WTC11 (cell line): ENCODE results near the gene NPEPL1. TPM values are rescaled to one million over a fixed set of nuclear protein-coding genes. Genes with fewer than 3 reads are reported as not detected.
"Not testable (repeated sequence)": the region's sequence is repeated elsewhere in the genome, so short reads cannot be mapped to it uniquely, and the experiment has no call there.

Experiments
- ATAC-seq: fragments of 200-7000 bp; cut with Tn5 transposase; 2 replicates; pipeline ENCODE4 v1.10.0; 2021; ENCODE audit warnings: mild to moderate bottlenecking, moderate library complexity
- Bru-seq: library from RNA; stranded (reverse); fragments of 400-500 nt; gene quantifications from one replicate; lab custom pipeline; 2021; lab: Mats Ljungman, UMichigan
- CTCF ChIA-PET: fragments of 300-600 bp; sonication (Branson Sonifier 250); formaldehyde crosslinking; loops from one replicate; lab custom pipeline; 2021; ENCODE audit warnings: antibody characterized with exemption; lab: Charles Lee
- POLR2A ChIA-PET: fragments of 350-600 bp; sonication (Branson Sonifier 250); formaldehyde crosslinking; loops from one replicate; lab custom pipeline; 2021; ENCODE audit warnings: antibody characterized with exemption; lab: Charles Lee
- DNase-seq: peaks from one replicate; pipeline ENCODE4 v3.0.0; 2021; ENCODE audit warnings: low spot score
- H3K27ac Mint-ChIP-seq: 2 replicates; pipeline ENCODE4 v1.8.0; 2021; ENCODE audit warnings: mixed read lengths
- H3K27me3 Mint-ChIP-seq: 2 replicates; pipeline ENCODE4 v1.8.0; 2021; ENCODE audit warnings: low read depth, mild to moderate bottlenecking, moderate library complexity, mixed read lengths
- H3K36me3 Mint-ChIP-seq: 2 replicates; pipeline ENCODE4 v1.8.0; 2021; ENCODE audit warnings: mixed read lengths
- H3K4me1 Mint-ChIP-seq: 2 replicates; pipeline ENCODE4 v1.8.0; 2022; ENCODE audit warnings: mixed read lengths
- H3K4me3 Mint-ChIP-seq: 2 replicates; pipeline ENCODE4 v1.8.0; 2021; ENCODE audit warnings: mild to moderate bottlenecking, moderate library complexity, mixed read lengths
- H3K9me3 Mint-ChIP-seq: 2 replicates; pipeline ENCODE4 v1.8.0; 2021; ENCODE audit warnings: mixed read lengths
- ATF1 ChIP-seq: sonication (generic); formaldehyde crosslinking; IDR thresholded peaks from 2 replicates; pipeline ENCODE4 v1.8.1; 2023; ENCODE audit warnings: mild to moderate bottlenecking, moderate library complexity, missing genetic modification reagents
- ATF3 ChIP-seq: sonication (generic); formaldehyde crosslinking; conservative IDR thresholded peaks from 2 replicates; pipeline ENCODE4 v1.8.1; 2022; ENCODE audit warnings: mild to moderate bottlenecking, missing genetic modification reagents
- CBFB ChIP-seq: sonication (generic); formaldehyde crosslinking; IDR thresholded peaks from 2 replicates; pipeline ENCODE4 v1.8.1; 2022; ENCODE audit warnings: mild to moderate bottlenecking, low read depth, missing genetic modification reagents
- CREB1 ChIP-seq: sonication (generic); formaldehyde crosslinking; IDR thresholded peaks from 2 replicates; pipeline ENCODE4 v1.8.0; 2023; ENCODE audit warnings: mild to moderate bottlenecking, missing genetic modification reagents
- ETV6 ChIP-seq: sonication (generic); formaldehyde crosslinking; IDR thresholded peaks from 2 replicates; pipeline ENCODE4 v1.8.1; 2022; ENCODE audit warnings: mild to moderate bottlenecking, missing genetic modification reagents
- GABPB1 ChIP-seq: sonication (generic); formaldehyde crosslinking; IDR thresholded peaks from 2 replicates; pipeline ENCODE4 v1.8.1; 2023; ENCODE audit warnings: mild to moderate bottlenecking, missing genetic modification reagents
- GTF2I ChIP-seq: fragments of 250-450 bp; sonication (Bioruptor Pico); conservative IDR thresholded peaks from 2 replicates; pipeline ENCODE4 v1.4.0; 2021; ENCODE audit warnings: mild to moderate bottlenecking
- HMGXB4 ChIP-seq: sonication (generic); formaldehyde crosslinking; IDR thresholded peaks from 2 replicates; pipeline ENCODE4 v1.8.1; 2023; ENCODE audit warnings: mild to moderate bottlenecking, moderate library complexity, missing genetic modification reagents
- JAZF1 ChIP-seq: fragments of 250-450 bp; sonication (Bioruptor Pico); IDR thresholded peaks from 2 replicates; pipeline ENCODE4 v1.9.0; 2021; ENCODE audit warnings: moderate library complexity, mild to moderate bottlenecking, inconsistent platforms
- KAT7 ChIP-seq: sonication (generic); formaldehyde crosslinking; IDR thresholded peaks from 2 replicates; pipeline ENCODE4 v1.8.1; 2023; ENCODE audit warnings: missing genetic modification reagents, mild to moderate bottlenecking, borderline replicate concordance
- NFYB ChIP-seq: sonication (generic); formaldehyde crosslinking; conservative IDR thresholded peaks from 2 replicates; pipeline ENCODE4 v1.8.0; 2022; ENCODE audit warnings: low read depth, missing genetic modification reagents
- ZNF416 ChIP-seq: fragments of 250-450 bp; sonication (Bioruptor Pico); IDR thresholded peaks from 2 replicates; pipeline ENCODE4 v1.9.0; 2021; ENCODE audit warnings: mild to moderate bottlenecking, inconsistent platforms
- long read RNA-seq, 3 experiments: library from RNA in 1 of 3; library from capped mRNA in 1 of 3; library from polyadenylated mRNA in 1 of 3; unstranded in 2 of 3; stranded (forward) in 1 of 3; transcript quantifications; one replicate each; pipeline ENCODE4 v2.0.0, GENCODE V29; 2021
- total RNA-seq: library from RNA; stranded (reverse); gene quantifications from 3 replicates; pipeline ENCODE4 v1.2.3, GENCODE V29; 2021
- TF ChIP-seq, protein P1 (sequence below): sonication (generic); formaldehyde crosslinking; IDR thresholded peaks from 2 replicates; pipeline ENCODE4 v1.8.1; 2022; ENCODE audit warnings: low read depth, mild to moderate bottlenecking, moderate library complexity, missing genetic modification reagents, borderline replicate concordance

NPEPL1 gene, protein sequence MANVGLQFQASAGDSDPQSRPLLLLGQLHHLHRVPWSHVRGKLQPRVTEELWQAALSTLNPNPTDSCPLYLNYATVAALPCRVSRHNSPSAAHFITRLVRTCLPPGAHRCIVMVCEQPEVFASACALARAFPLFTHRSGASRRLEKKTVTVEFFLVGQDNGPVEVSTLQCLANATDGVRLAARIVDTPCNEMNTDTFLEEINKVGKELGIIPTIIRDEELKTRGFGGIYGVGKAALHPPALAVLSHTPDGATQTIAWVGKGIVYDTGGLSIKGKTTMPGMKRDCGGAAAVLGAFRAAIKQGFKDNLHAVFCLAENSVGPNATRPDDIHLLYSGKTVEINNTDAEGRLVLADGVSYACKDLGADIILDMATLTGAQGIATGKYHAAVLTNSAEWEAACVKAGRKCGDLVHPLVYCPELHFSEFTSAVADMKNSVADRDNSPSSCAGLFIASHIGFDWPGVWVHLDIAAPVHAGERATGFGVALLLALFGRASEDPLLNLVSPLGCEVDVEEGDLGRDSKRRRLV
- total RNA-seq (35.3 to 39.9 TPM (median 35.8 TPM) in 3 replicates), Bru-seq, nascent RNA (percentile 64 among the genes with signal in this experiment)
- long read RNA-seq, experiment 1, transcript NPEPL1-201 (12 exons, 2,378 nt) = major isoform, 96 of 136 reads
- long read RNA-seq, experiment 1, partial matches to known transcripts = 10 of 136 reads
- long read RNA-seq, experiment 1, other reads (novel, unspliced or antisense) = 26 of 136 reads
- long read RNA-seq, experiment 2, transcript NPEPL1-201 (12 exons, 2,378 nt) = major isoform, 8 of 28 reads
- long read RNA-seq, experiment 2, partial matches to known transcripts = 4 of 28 reads
- long read RNA-seq, experiment 2, other reads (novel, unspliced or antisense) = 14 of 28 reads
- long read RNA-seq, experiment 3, partial matches to known transcripts = 3 of 4 reads
- long read RNA-seq, experiment 3, other reads (novel, unspliced or antisense) = 0 of 4 reads

DNA sequence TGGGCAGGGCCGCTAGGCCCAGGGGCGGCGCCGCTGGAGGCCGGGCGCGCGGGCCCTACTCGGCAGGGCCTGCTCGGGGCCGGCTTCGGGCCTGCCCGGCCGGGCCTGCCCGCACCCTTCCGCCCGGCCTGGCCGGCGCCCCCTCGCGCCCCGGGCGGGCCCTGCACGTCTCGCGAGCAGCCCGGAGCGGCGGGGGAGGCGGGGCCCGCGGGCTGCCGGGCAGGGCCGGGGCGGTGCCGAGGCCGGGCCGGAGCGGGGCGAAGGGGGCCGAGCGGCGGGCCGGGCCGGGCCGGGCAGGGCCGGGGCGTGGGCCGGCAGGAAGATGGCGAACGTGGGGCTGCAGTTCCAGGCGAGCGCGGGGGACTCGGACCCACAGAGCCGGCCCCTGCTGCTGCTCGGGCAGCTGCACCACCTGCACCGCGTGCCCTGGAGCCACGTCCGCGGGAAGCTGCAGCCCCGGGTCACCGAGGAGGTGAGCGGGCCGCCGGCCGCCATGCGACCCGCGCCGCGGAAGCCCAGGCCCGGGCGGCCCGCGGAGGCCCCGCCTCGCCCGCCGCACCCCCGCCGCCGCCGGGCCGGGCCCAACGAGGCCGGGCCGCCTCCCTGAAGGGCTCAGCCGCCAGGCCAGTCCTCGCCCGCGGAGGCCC is at the start of gene NPEPL1:
Gene NPEPL1 (plus strand): TSS at position 222 of the 647 bp plus-strand sequence. CDS start 101 bp downstream, at position 323.
- peak; percentile 79 for ATAC-seq
- DNase-seq = peak; percentile 58
- peak within 1 kb of the TSS; percentile 58 for H3K4me3 Mint-ChIP-seq
- TF ChIP-seq ZNF416 (CRISPR knock-in tag) (0 out of 2 replicates have a peak, but pooled peaks have one; percentile 30), CBFB (no peak)
- peak within 1 kb of the TSS; percentile 96 for H3K27ac Mint-ChIP-seq
- CTCF ChIA-PET = interaction anchor here (1.0 to 4.4 kb wide), 6 partner anchors 18 to 212 kb away, joined by 3 to 41 read pairs (median 7); partner anchors contain the start of genes GNAS and STX16
- POLR2A ChIA-PET = interaction anchor here (1.1 to 1.3 kb wide), 2 partner anchors 41 to 199 kb away, joined by 3 to 5 read pairs; partner anchors contain the start of gene STX16
- peaks cover 41% of the 10 kb centered on the region for H3K4me1 Mint-ChIP-seq
- H3K36me3 Mint-ChIP-seq = no peaks in the 10 kb centered on the region
- no peaks in the 10 kb centered on the region for H3K27me3 Mint-ChIP-seq
- no peaks in the 10 kb centered on the region for H3K9me3 Mint-ChIP-seq

- H3K27ac Mint-ChIP-seq, H3K36me3 Mint-ChIP-seq, ATAC-seq, H3K27me3 Mint-ChIP-seq, CTCF ChIA-PET, H3K4me1 Mint-ChIP-seq, DNase-seq, H3K4me3 Mint-ChIP-seq, POLR2A ChIA-PET: not testable (repeated sequence)
- peaks cover 13% of the 10 kb centered on the region for H3K9me3 Mint-ChIP-seq
Measured at GRCh38 chr20:58642896-58643295, 49.7 kb upstream of the NPEPL1 start.

DNA sequence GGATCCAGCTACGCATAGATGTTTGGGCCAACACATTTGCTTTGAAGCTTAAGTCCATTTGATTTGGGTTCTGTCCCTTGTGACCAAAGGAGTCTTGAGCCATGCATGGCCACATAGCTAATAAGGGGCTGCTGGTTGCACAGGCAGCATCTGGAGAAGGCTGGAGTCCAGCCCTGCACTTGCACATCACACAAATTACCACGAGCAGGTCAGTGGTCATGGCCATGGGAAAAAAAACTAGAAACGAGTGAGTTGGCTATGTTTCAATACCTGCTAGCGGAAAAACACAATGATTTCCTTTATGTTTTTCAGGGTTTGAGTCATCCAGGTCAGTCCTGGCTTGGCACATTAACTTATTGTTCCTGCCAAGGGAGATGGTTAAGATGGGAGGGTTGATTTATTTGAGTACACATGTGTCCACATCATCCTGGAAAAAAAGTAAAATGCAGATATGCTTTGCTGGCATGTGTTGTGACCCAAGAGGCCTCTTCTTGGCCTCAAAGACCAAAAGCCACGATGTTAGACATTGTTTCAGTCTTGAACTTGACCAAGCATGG is 47.1 kb upstream of the NPEPL1 start:
- DNase-seq (no peak), ATAC-seq (no peak)
- no peak for TF ChIP-seq NFYB (CRISPR knock-in tag)
- no peak for TF ChIP-seq CREB1 (CRISPR knock-in tag)
- TF ChIP-seq ATF3 (CRISPR knock-in tag) = no peak
- no peak for TF ChIP-seq GABPB1
- no peak for TF ChIP-seq HMGXB4
- TF ChIP-seq ETV6 (CRISPR knock-in tag) = no peak
- TF ChIP-seq ATF1 (CRISPR knock-in tag) = no peak
- TF ChIP-seq, protein P1, sequence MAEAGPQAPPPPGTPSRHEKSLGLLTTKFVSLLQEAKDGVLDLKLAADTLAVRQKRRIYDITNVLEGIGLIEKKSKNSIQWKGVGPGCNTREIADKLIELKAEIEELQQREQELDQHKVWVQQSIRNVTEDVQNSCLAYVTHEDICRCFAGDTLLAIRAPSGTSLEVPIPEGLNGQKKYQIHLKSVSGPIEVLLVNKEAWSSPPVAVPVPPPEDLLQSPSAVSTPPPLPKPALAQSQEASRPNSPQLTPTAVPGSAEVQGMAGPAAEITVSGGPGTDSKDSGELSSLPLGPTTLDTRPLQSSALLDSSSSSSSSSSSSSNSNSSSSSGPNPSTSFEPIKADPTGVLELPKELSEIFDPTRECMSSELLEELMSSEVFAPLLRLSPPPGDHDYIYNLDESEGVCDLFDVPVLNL (CRISPR knock-in tag) = no peak
- no peak for TF ChIP-seq JAZF1 (CRISPR knock-in tag)
- TF ChIP-seq KAT7 (CRISPR knock-in tag) = no peak
- no peak for TF ChIP-seq GTF2I
- Mint-ChIP-seq H3K36me3 (no peaks in the 10 kb centered on the region), H3K9me3 (peaks cover 13% of the 10 kb centered on the region), H3K27me3 (no peaks in the 10 kb centered on the region), H3K4me1 (peaks cover 15% of the 10 kb centered on the region), H3K4me3 (no peak overlapping the region), H3K27ac (no peak overlapping the region)
- ChIA-PET POLR2A (no interaction called here), CTCF (interaction anchor here (1.2 to 2.3 kb wide), 2 partner anchors 165 to 194 kb away, joined by 5 to 12 read pairs; no protein-coding TSS in a partner anchor)
